GM18499 (cell line): ENCODE results near the gene CLEC11A.
"Not testable (repeated sequence)": the region's sequence is repeated elsewhere in the genome, so short reads cannot be mapped to it uniquely, and the experiment has no call there.

Source experiments
- ATAC-seq: cut with Tn5 transposase; IDR thresholded peaks from one replicate; pipeline ENCODE4 v1.9.1; 2021; ENCODE audit warnings: moderate number of reproducible peaks; ENCODE audit not compliant: insufficient read depth, unreplicated experiment

The CLEC11A gene

DNA sequence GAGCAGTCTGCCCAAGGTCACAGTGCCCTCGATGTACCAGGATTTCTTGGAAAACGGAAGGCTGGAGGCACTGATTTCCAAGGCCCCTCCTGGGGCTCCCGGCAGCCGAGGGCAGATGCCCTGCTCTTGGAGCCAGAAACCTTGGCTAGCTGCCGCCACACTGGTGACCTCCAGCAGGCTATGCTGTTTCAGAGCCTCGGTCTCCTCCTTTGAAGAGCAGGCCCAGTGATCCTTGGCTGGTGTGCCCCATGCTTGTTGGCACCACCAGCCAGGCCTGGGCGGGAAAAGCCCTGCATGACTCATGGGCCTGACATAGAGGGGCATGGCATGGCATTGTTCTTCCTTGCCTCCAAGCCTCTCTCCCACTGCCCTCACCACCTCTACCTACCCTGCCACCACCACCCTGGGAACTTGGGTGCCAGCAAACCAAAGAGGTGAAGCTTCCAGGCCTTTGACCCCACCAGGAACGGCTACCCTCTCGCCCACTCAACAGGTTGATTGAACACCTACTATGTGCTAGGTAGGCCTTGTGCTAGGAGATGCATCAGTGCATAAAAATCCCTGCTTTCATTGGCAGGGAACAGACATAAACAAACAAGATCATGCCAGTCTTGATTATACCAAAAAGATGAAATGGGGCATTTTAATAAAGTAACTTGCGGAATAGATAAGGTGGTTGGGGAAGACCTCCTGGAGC, 1.6 kb upstream of the CLEC11A start:
- ATAC-seq = no peak

DNA sequence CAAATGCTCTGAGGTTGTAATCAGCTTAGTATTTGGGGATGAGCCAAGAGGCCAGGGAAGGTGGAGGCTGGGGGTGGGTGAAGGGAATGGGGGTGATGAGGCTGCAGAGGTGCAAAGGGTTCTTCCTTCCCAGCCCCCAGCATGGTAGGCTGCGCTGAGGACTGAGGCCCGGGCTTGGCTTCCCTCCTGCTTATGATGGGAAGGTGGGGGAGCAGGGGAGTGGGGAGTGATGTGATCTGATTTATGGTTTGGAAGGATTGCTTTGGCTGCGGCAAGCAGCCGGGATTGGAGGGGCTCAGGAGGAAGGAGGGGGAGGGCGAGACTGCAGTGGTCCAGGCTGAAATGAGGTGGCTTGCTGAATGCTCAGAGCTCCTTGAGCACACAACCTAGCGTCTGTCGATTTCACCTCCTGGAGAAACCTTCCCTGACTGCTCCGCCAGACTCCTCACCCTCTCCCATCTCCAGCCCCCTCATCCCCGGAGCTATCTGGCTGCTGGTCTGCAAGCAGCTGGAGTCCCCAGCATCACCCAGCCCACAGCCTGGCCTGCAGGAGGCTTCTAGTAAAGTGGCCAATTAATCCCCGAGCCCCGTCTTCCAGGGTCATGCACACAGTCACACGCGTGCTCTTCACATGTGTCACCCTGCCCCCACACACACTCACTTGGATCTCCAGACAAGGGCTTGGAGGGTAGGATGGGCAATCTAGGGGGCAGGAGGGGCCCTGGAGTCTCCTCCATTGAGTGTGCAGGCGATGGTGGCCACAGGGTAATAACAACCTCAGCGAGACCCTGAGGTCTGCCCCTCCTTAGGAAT, 757 bp upstream of the CLEC11A start:
- no peak for ATAC-seq

DNA sequence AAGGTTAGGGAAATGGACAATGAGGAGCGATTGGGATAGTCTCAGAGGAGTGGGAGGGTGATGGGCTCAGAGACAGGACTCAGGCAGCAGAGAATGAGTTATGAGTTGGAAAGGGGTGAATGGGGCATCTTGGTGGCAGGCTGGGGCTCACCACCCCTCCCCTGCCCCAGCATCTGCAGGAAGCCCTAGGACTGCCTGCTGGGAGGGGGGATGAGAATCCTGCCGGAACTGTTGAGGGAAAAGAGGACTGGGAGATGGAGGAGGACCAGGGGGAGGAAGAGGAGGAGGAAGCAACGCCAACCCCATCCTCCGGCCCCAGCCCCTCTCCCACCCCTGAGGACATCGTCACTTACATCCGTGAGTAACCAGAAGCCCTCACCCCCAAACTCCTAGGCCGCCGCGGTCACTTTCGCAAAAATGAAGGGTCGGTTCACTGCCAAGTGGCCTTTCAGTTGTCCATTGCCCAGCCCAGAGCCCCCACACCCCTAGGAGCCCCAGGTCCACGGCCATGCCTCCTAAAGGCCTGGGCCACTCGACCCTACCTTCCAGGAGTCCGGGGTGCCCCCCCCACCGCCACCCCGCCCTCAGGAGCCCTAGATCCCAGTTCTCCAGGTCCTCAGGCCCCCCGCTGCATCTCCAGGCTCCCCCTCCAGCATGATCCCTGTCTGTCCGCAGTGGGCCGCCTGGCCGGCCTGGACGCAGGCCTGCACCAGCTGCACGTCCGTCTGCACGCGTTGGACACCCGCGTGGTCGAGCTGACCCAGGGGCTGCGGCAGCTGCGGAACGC, 764 bp downstream of the CLEC11A start:
- ATAC-seq = no peak

DNA sequence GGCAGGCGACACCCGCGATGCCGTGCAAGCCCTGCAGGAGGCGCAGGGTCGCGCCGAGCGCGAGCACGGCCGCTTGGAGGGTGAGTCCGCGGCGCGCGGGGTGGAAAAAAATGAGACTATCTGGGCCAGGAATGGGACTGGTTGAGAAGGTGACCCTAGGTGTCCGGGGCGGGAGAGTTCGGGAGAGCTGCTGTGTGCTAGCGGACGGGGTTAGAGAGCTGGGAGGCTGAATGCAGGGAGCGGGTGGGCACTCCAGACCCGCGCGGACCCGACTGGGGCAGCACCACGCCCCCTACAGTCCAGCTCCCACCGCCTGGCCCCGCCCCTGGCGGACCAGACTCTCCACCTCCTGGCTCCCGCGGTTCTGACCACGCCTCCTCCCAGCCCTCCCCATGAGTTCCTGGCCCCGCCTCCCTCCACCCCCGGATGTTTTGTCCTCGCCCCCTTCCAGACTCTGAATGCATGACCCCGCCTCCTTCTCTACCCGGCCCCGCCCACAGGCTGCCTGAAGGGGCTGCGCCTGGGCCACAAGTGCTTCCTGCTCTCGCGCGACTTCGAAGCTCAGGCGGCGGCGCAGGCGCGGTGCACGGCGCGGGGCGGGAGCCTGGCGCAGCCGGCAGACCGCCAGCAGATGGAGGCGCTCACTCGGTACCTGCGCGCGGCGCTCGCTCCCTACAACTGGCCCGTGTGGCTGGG, 1.5 kb downstream of the CLEC11A start:
- peak; percentile 50 for ATAC-seq

DNA sequence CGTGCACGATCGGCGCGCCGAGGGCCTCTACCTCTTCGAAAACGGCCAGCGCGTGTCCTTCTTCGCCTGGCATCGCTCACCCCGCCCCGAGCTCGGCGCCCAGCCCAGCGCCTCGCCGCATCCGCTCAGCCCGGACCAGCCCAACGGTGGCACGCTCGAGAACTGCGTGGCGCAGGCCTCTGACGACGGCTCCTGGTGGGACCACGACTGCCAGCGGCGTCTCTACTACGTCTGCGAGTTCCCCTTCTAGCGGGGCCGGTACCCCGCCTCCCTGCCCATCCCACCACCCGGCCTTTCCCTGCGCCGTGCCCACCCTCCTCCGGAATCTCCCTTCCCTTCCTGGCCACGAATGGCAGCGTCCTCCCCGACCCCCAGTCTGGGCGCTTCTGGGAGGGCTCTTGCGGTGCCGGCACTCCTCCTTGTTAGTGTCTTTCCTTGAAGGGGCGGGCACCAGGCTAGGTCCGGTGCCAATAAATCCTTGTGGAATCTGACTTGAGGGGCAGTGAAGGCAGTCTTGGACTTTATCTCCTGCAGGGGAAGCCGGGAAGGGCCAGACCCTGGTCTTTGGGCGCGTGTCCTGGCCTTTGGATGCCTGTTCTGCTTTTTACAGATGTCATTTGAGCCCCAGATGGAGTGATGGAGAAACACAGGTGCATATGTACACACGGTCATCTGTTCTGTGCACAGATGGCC, 2.2 kb downstream of the CLEC11A start:
- no peak for ATAC-seq

DNA sequence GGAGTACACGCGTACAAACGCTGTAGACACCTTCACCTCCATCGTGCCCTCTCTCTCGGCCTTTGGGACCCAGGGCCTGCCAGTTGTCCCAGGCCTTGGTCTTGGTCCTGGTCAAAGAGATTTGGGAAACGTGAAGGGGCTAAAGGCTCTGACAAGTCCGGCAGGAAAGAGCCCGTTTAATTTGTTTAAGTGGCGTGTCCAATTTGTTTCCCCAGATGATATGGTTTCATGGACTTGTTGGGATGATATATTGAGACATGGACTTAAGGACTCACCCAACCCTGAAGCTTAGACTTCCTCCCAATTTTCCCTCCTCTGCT, 2.7 kb downstream of the CLEC11A start:
- ATAC-seq = no peak

DNA sequence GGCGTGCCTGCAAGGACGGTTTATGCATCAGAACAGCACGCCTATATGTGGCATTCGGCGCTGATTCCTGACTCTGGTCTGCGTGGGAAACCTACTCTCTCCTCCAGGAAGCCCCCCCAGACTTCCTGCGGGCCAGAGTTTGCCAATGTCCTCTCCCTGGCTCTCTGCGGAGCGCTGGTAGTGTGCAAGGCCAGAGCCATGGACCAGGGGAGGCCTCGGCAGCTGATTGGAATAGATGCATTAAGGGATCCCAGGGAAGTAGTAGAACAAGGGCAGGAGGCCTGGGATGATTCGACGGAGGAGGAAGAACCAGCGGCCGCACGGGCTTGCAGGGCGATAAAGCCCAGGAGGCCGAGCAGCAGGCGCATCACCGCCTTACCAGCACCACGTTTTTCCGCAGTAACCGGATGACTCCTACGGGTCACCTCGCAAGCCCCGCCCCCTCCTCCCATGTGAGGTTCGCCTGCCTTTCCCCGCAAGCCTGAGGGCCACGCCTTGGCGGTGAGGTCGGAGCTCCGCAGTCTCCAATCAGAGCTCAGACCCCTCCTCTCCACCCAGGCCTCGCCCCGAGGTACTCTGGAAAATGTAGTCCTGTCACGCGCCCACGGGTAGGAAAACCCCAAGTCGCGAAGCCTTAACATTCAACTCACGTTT, 5.0 kb downstream of the CLEC11A start:
- ATAC-seq = no peak

DNA sequence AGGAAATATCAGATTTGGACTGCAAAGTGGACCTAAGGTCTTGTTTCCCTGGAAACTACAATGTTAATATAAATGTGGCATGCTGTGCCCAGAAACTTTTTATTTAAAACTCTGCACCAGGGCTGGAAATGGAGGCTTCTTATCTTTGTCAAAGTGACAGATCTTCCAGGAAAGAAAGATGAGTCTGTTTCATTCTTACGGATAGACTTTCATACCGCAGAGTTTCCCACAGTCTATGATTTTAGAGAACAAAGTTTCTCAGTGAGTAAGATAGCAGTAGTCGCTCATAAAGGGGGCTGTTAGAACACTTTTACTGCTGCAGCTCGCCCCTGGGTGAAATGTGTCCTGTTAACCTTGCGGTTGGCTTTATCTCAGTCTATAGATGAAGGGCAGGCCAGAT, 6.7 kb downstream of the CLEC11A start:
- no peak for ATAC-seq

DNA sequence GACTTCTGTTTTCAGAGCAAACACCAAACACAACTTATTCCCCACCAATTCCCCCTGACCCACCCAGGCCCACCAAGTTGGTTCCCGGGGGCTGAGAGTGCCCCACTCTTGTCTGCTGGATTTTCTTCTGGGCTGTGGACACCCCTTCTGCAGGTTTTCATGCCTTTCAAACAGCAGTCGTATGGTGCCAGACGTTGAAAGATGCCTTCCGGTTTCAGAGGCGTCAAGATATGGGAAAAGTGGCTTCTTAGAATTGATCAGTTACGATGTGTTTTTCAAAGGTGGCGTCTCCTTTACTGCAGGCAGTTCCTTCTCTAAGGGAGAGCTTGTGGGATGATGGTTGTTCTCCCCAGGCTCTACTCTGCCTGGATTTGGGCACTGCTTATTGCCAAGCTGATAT, 12.7 kb downstream of the CLEC11A start:
- no peak for ATAC-seq

DNA sequence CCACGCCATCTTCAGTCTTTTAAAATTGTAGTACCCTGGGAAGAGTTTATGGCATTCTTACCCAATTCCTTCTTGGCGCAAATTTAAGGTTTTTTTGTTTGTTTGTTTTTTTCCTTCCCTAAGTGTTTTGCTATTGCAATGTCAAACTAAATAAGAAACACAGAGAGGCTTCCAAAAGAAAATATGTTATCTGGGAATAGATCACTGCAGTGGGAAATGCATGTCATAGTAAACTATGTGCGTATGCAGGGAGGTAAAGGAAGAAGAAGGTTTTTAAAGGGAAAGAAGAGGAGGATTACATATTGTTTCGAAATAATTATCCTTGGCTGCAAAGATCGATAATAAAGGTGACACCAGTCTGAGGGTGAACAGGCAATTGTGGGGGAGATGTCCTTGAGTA, 13.2 kb downstream of the CLEC11A start:
- ATAC-seq = no peak

DNA sequence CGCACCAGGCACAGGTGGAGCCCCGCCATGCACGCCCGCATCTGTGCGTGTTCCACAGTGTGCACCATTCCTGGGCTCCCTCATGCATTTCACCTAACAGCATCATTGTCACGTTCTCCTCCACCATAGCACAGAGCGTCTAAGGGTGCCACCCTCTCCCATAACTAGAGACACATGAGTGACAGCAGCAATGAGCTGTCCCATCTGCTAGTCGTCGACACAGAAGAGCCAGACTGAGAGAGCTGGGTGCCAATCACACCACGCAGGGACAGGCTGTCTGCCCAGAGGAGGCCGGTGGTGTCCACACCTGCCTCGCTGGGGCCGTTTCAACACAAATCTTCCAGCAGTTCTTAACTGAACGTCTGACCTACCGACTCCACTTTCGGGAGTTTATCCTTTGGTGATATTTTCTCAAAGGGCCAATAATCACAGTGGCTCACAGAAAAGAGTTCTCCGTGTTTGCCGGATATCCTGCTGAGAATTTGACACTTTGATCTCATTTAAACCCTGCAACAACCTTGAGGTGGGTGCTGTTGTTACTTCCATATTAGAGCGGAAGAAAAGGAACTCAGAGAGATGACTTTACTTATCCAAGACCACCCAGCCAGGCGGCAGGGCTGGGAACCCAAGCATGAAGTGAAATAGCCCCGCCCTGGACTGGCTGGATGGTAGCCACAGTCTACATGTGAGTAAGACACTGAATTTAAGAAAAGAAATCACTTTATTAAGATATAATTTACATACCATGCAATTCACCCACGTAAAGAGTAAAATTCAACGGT, 16.2 kb downstream of the CLEC11A start:
- ATAC-seq = no peak

DNA sequence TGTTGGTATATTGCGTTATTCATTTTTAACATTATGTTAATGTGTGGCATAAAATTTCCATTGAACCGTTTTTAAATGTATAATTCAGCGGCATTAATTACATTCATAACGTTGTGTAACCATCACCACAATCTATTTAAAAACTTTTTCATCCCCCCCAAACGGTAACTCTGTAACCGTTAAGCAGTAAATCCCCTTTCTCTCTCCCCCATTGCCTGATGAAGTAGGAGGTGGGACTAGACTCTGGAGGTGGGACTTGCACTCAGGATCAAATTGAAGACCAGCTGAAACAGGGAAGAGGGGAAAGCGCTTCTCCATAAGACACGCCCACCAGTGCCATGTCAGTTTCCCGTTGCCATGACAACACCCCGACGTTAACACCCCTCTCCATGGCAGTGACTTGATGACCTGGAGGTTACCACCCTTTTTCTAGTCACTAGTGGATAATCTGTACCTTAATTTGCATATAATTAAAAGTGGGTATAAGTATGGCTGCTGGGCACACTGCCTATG, 16.8 kb downstream of the CLEC11A start:
- no peak for ATAC-seq

DNA sequence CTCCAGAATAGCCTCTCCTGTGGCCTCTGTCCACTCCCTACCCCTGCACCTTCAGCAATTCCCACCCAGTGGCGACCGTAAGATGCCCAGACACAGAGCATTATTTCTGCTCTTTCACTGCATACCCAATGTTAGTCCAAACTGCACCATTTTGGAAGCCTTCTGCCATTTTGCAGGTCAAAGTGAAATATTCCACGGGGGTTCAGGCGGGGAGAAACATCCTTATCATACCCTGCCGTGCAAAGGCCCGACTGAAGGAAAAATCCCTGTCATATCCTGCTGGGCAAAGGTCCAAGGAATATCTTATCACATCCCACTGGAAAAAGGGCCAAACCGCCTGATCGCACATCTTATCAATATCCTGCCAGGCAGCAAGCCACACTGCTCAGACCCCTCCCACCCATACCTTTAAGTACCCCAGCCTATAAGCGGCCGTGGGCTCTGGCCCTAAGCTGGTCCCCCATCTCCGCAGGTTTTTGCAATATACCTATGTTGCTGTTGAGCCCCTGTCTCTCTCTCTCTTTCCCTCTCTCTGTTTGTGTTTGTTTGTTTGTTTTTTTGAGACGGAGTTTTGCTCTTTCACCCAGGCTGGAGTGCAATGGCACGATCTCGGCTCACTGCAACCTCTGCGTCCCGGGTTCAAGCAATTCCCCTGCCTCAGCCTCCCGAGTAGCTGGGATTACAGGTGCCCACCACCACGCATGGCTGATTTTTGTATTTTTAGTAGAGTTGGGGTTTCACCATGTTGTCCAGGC, 18.2 kb downstream of the CLEC11A start:
- no peak for ATAC-seq

DNA sequence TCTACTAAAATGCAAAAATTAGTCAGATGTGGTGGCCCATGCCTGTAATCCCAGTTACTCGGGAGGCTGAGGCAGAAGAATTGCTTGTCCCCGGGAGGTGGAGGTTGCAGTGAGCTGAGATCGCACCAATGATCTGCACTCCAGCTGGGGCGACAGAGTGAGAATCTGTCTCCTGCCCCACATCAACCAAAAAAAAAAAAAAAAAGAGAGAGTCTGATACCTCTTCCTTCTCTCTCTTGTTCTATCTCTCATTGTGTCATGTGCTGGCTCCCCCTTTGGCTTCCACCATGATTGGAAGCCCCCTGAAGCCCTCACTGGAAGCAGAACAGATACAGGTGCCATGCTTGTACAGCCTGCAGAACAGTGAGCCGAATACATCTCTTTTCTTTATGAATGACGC, 20.4 kb downstream of the CLEC11A start:
- no peak for ATAC-seq

DNA sequence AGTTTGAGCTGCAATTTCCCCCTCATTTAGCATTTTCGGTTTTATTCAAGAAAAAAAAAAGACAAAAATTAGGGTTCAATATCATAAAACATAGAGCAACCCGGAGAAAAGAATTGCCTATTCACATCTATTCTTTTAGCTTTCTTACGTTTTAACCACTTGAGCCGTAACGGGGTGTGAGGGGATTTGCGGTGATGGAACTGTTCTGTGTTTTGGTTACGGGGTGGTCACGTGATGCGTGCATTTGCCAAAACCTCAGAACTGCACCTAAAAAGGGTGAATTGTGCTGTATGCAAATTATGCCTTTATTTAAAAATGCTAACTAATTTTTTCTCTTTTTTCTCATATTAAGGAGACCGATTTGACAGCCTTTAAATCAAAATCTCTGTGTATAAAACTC, 22.1 kb downstream of the CLEC11A start:
- ATAC-seq = no peak

DNA sequence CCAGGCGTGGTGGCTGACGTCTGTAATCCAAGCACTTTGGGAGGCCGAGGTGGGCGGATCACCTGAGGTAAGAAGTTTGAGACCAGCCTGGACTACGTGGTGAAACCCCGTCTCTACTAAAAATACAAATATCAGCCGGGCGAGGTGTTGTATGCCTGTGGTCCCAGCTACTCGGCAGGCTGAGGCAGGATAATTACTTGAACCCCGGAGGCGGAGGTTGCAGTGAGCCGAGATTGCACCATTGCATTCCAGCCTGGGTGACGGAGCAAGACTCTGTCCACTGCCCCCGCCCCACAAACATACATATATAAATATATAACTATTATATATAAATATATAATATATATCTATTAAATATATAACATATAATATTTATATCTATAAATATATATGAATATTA, 24.0 kb downstream of the CLEC11A start:
- not testable (repeated sequence) for ATAC-seq

DNA sequence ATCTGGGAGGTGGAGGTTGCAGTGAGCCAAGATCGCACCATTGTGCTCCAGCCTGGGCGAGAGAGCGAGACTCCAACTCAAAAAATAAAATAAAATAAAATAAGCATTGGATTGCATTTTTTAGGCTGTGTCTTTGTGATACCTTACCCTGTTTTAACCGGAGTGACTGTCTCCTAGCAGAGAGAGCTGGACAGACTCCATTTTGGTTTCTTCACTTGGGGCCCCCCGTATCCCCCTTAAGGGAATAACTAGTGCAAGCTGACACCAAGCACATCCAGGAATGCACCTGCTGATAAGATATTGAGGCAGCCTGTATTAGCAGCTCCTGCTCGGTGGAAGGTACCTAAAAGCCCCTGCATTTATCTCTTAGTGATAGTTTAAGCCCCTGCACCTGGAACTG, 26.3 kb downstream of the CLEC11A start:
- ATAC-seq = no peak

DNA sequence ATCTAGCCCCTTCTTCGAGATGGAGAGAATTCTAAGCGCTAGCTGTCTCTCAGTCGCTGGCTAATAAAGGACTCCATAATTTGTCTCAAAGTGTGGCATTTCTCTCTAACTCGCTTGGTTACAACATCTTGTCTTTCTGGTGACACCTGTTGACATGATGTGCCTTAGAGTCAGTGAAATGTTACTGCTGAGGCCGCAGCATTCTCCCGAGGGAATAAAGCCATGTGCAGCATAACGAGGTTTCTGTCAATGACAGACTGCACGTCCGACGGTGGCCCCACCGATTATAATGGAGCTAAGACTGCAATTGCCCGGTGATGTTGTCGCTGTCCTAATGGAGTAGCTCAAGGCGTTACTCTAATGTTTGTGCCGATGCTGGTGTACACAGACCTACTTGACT, 26.8 kb downstream of the CLEC11A start:
- no peak for ATAC-seq
